NB4 (cell line): ENCODE data around the gene OSER1.

Experiments used
- DNase-seq: peaks from one replicate; pipeline ENCODE4 v3.0.0; 2010; ENCODE audit warnings: low read depth
- H3K4me3 ChIP-seq: one replicate; pipeline ENCODE4 v1.5.1; 2011; ENCODE audit warnings: mild to moderate bottlenecking, low read depth, low read length, moderate library complexity
- MYC ChIP-seq: IDR thresholded peaks from 2 replicates; pipeline ENCODE4 v1.6.1; 2011; ENCODE audit warnings: low read depth, low read length
- POLR2A ChIP-seq: IDR thresholded peaks from 2 replicates; pipeline ENCODE4 v1.6.1; 2011; ENCODE audit warnings: mild to moderate bottlenecking; ENCODE audit not compliant: insufficient read length; ENCODE audit errors: extremely low read depth
- TF ChIP-seq, protein P1 (sequence below): IDR thresholded peaks from one replicate; pipeline ENCODE4 v1.5.1; 2012; ENCODE audit warnings: low read depth, low read length
- TF ChIP-seq, protein P2 (sequence below): IDR thresholded peaks from 2 replicates; pipeline ENCODE4 v1.6.1; 2011; ENCODE audit warnings: low read depth, low read length

The OSER1 gene

DNA sequence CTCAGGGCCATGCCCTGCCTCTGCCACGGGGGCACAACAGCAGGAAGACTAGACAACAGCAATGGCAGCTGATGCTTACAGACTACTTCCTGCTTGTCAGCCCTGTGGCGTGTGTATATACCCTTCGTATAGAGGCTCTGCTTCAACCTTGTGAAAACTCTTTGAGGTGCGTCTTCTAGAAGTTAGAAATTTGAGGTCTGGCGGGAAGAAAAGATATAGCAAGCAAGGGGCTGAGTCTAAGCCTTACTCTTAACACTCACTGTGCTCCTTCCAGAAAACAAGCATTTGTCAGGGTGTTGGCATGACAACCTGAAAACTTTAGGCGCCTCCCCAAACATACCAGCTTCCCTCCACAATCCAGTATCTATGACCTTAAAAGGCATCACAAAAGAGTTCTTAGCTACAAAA, 56.9 kb downstream of the OSER1 start:
- no peak for DNase-seq

DNA sequence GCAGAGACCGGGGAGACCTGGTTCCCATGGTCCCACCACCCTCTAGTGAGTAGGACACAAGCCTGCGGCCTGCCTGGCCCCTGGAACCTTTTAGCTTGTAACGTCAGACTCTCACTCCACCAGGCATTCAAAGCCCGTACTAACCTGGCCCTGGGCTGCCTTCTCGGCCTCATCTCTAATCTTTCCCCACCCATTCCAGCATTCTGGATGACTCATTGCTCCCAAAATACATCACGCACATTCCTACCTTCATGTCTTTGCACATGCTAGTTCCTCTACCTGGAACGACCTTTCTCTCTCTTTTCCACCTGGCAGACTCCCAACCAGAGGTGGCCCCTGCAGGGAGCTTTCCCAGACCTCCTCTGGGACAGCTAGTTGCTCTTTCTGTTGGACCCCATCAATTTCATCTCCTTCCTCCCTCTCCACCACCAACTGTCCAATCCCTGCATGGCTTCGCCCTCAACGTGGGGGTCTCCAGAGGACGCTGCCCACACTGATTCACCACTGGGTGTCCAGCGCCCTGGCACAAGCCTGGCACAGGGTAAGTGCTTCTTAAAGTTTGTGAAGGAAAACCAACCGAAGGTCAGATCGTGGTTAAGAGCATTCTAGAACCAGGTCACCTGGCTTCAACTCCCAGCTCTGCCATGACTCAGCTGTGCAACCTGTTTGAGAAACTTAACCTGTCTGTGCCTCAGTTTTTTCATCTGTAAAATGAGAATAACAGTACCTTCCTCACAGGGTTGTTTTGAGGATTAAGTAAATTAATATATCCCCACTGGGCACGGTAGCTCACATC, 58.8 kb downstream of the OSER1 start:
- DNase-seq: no peak
- no peak overlapping the region for H3K4me3 ChIP-seq
- TF ChIP-seq, protein P1, sequence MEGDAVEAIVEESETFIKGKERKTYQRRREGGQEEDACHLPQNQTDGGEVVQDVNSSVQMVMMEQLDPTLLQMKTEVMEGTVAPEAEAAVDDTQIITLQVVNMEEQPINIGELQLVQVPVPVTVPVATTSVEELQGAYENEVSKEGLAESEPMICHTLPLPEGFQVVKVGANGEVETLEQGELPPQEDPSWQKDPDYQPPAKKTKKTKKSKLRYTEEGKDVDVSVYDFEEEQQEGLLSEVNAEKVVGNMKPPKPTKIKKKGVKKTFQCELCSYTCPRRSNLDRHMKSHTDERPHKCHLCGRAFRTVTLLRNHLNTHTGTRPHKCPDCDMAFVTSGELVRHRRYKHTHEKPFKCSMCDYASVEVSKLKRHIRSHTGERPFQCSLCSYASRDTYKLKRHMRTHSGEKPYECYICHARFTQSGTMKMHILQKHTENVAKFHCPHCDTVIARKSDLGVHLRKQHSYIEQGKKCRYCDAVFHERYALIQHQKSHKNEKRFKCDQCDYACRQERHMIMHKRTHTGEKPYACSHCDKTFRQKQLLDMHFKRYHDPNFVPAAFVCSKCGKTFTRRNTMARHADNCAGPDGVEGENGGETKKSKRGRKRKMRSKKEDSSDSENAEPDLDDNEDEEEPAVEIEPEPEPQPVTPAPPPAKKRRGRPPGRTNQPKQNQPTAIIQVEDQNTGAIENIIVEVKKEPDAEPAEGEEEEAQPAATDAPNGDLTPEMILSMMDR: no peak
- TF ChIP-seq MYC (no peak), POLR2A (no peak)
- TF ChIP-seq, protein P2, sequence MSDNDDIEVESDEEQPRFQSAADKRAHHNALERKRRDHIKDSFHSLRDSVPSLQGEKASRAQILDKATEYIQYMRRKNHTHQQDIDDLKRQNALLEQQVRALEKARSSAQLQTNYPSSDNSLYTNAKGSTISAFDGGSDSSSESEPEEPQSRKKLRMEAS: no peak

More for the DNA sequence above, 56.9 kb downstream of the OSER1 start:
- TF ChIP-seq, protein P2: no peak
- TF ChIP-seq POLR2A: no peak
- TF ChIP-seq MYC: no peak
- TF ChIP-seq, protein P1: no peak
- H3K4me3 ChIP-seq: no peak overlapping the region

DNA sequence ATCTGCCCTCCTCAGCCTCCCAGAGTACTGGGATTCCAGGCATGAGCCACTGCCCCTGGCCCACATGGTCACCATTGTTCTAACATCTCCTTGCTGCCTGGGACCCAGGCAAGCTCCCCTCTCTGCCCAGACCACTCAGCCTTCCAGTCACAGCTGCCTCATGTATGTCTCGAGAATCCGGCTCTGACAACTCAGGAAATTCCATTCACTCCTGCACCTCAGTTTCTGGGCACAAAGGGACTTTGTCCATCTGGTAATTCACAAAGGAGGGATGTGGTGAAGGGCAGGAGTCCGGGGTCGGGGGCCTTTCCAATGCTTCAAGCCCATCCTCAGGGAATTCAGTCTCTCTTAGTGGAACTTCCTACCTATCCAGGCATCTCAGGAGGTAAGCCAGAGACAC, 64.3 kb downstream of the OSER1 start:
- TF ChIP-seq, protein P1: no peak
- no peak for TF ChIP-seq MYC
- TF ChIP-seq, protein P2: no peak
- no peak for TF ChIP-seq POLR2A
- DNase-seq: no peak
- H3K4me3 ChIP-seq: no peak overlapping the region
